ENCODE results near the gene MAMDC2.

The MAMDC2 gene

GRCh38 chr9:70066874-70067273, 23.2 kb downstream of the MAMDC2 start:
- no peak for DNase-seq

- DNase-seq, result no peak
Measured at GRCh38 chr9:70069704-70070103, 26.1 kb downstream of the MAMDC2 start.

GRCh38 chr9:70073193-70073592, 29.5 kb downstream of the MAMDC2 start:
- DNase-seq, result no peak

DNA sequence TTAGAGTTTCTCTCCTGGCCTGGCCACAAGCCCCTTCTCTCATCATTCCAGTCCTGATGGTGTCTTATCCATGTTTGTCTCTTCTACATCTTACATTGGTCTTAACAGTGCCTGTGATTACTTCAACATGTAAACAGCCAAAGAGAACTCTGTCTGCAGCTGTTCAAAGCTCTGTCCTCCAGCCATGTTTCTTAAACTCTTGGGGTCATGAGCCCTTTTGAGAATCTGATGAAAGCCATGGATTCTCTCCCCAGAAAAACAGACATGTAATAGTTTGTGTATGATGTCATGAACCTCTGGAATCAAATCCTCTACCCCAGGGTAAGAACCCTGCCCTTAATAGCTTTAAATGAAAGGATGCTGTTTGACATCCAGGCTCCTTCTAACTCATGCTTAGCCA, 30.1 kb downstream of the MAMDC2 start:
- no peak for DNase-seq

DNA sequence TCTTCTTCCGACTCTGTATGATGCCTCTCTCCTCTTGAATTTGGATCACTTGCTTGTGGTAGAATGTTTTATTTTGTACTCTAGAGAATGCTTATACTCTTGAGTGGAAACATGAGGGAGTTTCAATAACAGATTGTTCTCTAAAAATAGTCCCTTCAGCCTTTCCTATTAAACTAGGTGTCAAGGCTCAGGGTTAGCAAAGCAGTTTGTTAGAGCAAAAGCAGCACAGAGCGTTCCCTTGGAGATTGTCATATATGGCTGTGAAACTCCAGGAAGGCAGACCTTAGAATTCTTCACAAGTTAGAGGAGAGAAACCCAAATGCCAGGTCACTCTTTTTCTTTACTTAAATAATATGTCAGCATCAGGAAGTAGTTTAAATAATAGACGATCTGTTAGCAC, 33.0 kb downstream of the MAMDC2 start:
- no peak for DNase-seq

DNA sequence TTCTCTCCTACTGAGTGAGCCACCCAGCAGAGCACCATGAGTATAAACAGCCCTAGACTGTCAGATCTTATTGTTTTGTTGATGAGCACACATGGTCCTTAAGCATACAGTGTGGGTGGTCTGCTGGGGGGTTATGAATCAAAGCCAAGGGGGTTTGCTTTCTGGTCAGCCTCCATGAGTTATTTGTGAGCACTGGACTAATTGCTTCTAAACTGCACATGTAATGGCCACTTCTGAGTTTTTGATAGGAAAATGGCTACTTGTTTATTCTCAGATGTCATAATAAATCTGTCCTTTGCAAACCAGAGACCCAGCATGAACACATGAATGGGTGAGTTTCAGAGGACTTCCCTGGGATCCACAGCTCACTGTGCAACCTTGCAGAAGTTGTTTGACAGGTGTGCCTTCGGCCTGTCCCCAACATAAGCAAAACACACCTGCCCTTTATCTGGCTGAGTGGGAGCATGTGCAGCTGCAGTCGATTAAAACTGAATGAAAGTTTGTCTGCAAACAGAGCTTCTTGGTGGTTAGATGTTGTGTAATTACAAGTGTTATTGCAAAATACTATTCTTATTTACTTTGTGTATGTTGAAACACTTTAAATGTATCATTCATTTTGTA, 35.9 kb downstream of the MAMDC2 start:
- no peak for DNase-seq

- no peak for DNase-seq
Measured at GRCh38 chr9:70080481-70081119, 37.0 kb downstream of the MAMDC2 start.

- DNase-seq, result no peak
Measured at GRCh38 chr9:70081120-70081495, 37.5 kb downstream of the MAMDC2 start.

DNA sequence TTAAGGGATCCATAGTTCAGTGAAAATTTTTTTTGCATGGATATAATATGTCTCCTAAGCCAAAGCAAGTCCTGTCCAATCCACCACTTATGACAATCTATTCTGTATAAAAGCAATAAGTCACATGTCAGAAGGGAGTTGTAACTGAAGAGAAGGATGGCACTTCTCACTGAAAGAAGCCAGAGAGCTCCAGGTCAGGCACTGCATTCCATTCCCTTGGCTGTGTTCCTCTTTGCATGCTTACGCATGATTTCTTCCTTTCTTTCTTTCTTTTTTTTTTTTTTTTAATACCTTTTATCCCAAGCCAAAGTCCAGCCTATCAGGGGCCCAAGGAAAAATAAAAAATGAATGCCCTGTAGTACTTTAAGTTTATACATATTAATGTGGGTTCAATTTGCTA, 39.8 kb downstream of the MAMDC2 start:
- no peak for DNase-seq

DNA sequence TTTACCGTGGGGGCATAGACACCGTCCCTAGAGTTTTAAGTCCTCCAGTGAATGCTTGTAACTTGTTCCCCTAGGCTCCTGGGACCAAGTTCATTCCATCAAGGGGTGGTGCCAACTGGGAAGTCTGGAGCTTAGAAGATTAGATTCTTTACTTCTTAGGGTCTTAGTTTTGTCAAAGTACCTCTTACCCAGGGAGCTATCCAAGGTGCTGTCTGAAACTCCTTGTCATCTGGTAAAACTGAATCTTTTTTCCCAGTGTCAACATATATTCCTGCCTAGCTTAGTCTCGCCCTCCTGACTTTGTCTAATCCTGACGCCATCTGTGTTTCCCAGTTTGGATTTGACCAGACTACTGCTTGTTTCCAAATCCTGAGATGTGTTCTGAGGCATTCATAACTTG, 41.6 kb downstream of the MAMDC2 start:
- DNase-seq, result no peak

GRCh38 chr9:70091103-70091502, 47.5 kb downstream of the MAMDC2 start:
- no peak for DNase-seq

DNA sequence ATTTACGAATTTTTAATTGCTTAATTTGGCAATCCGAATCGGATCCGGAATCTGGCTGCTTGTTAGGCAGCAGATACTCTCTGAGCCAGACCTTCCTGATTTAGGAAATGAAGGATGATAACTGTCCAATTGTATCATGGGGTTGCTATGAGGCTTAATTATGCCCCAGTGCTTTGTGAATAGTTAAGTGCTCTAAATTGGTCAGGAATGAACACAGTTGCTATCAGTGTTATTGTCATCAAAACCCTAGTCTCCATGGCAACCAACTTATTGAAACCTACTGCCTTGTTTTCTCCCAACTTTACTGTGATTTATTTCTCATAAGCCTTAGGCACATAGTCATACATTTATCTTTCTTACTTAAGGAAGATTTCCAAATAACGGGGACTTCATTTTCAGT, 47.9 kb downstream of the MAMDC2 start:
- no peak for DNase-seq

DNA sequence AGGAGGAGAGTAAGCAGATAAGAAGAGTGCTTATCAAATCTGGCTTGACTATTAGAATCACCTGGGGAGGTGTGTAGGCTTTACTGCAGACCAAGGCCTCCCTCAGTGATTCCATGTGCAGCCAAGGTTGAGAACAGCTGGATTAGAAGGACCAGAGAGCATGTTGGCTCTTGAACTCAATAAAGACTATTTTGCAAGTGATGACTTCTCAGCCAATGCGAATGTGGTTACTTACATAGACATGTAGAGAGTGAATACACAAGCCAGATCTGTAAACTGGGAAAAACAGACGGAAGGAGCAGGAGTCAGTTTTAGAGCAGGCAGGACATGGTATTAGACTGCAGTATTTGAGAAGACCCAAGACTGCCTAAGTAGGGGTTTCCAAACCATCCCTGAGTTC, 48.5 kb downstream of the MAMDC2 start:
- DNase-seq, result no peak

DNA sequence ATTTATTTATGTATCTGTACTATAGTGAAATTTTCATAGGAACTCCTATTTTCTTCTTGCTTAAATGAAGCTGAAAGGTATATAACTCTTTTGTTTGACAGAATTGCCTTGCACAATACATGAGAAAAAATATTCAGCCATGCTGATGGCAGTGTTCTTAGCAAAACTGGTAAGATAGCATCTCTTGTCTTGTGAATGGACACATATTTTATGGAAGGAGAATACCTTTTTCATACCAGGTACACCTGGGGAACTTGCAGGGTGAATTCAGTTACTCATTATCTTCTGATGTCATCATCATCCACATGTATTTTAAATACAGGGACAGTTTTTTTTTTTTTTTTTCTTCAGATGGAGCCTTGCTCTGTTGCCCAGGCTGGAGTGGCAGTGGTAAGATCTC, 49.4 kb downstream of the MAMDC2 start:
- DNase-seq, result no peak

DNA sequence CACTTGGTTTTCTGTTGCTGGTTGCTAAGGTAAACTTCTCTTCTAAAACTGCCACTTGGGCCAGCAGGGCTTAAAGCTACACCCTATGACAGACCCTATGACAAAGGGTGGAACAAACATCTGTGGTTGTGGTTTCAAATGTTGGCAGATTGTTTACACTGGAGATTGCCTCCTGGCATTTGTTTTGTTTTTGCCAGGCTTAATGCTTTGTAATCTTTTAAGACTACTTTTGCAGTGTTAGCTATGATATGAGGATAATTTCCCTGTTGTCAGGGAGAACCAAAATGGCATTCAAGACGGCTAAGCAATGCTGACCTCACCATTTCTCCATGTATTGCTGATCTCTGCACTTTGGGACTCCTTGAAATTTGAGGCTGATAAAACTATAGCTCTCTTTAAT, 50.3 kb downstream of the MAMDC2 start:
- DNase-seq, result no peak

GRCh38 chr9:70094747-70095146, 51.1 kb downstream of the MAMDC2 start:
- no peak for DNase-seq

- DNase-seq, result no peak
Measured at GRCh38 chr9:70097187-70097586, 53.5 kb downstream of the MAMDC2 start.

DNA sequence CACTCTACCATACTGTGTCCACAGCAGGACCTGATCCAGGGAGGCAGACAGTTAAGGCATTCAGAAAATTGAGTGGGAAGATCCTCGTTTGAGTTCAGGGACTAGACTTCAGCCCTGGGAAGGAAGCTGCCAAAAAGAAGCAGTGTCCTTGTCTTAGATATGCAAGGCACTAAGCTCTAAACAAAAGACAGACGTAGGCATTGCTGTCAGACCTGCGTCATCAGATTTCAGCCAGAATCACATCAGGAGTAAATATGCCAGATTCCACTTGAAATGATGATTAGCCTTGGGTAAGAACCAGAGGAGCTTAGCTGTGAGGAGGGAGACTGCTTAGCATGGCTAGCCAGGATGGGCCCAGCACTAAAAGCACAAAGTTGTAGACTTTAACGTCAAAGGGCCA, 56.7 kb downstream of the MAMDC2 start:
- no peak for DNase-seq

DNA sequence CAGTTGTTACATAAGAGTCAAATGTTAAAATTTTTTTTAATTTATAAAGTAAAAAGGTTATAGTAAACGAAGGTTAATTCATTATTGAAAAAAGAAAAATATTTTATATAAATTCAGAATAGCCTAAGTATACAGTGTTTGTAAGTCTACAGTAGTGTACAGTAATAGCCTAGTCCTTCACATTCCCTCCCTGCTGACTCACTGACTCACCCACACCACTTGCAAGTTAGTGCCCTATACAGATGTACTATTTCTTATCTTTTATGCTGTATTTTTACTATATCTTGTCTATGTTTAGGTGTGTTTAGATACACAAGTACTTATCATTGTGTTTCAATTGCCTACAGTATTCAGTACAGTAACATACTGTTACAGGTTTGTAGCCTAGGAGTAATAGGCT, 57.6 kb downstream of the MAMDC2 start:
- no peak for DNase-seq

DNA sequence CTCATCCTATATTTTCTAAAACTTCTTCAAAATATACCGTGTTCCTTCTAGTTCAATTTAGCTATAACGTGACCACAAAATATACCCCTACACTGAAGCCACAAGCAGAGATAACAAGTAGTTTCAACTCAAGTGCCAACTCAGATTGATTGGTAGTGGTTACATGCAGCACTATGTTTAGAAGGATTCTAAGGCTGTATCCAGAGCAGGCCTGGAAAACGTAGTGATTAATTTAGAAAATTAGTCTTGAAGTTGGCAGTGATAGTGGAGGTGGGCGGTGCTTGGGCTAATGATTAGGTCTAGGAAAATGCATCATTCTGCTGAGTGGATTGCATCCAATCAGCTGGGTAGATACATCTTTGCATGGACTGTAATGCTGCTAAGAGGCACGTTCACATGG, 61.5 kb downstream of the MAMDC2 start:
- no peak for DNase-seq

- no peak for DNase-seq
Measured at GRCh38 chr9:70106571-70106970, 62.9 kb downstream of the MAMDC2 start.

- DNase-seq, result no peak
Measured at GRCh38 chr9:70107558-70107957, 63.9 kb downstream of the MAMDC2 start.

DNA sequence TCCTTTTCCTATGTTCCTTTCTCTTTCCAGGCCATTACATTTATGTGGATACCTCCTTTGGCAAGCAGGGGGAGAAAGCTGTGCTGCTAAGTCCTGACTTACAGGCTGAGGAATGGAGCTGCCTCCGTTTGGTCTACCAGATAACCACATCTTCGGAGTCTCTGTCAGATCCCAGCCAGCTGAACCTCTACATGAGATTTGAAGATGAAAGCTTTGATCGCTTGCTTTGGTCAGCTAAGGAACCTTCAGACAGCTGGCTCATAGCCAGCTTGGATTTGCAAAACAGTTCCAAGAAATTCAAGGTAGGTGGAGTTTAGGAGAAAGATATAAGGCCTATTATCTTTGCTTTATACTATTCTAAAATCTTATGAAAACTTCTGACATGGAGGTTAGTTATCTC, 64.5 kb downstream of the MAMDC2 start:
- no peak for DNase-seq

GRCh38 chr9:70110194-70111041, 66.8 kb downstream of the MAMDC2 start:
- DNase-seq, result no peak

All from effector CD4-positive, alpha-beta T cell (primary cell).